SK-N-DZ (cell line): ENCODE results near the gene CA7.

Source experiments
- DNase-seq: peaks from one replicate; pipeline ENCODE4 v3.0.0-alpha.2; 2015; ENCODE audit warnings: low spot score

Gene CA7

DNA sequence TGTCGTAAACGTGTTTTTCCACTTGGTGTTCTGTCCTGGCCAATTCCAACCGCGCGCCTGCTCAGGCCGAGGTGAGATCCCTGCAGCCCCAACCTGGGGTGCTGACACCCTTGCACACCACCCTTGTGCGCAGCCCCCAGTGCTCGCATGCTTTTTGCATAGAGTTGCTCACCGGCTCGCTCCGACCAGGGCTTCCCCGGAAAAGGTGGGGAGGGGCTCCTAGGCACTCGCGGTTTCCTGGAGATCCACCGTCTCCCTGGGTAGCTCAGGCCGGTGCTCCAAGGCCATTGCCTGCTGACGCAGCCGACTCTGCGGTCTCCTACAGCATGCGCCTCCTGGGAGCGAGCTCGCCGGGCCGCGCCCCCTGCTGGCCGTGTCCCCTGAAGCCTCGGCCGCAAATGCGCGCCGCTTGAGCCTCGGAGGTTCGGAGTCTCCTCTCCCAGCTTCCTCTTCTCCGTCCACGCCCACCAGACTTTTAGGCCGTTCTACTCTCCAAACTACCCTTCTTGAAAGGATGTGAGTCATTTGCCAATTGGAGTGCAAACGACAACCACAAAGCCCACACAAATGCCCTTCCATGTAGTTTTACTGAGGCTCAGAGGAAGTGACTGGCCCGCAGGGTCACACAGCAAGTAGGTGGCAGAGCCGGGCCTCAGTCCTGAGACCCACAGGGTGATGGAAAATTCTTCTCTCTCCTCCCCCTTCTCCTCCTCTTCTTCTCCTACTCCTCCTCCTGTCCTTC lies 28.9 kb downstream of the CA7 start:
- peak; percentile 84 for DNase-seq

DNA sequence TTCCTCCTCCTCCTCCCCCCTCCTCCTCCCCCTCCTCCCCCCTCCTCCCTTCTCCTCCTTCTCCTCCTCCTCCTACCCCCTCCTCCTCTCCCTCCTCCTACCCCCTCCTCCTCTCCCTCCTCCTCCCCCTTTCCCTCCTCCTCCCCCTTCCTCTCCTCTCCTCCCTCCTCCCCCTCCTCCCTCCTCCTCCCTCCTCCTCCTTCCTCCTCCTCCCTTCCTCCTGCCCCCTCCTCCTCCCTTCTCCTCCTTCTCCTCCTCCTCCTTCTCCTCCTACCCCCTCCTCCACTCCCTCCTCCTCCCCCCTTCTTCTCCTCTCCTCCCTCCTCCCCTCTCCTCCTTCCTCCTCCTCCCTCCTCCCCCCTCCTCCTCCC lies 29.5 kb downstream of the CA7 start:
- DNase-seq, result no peak

DNA sequence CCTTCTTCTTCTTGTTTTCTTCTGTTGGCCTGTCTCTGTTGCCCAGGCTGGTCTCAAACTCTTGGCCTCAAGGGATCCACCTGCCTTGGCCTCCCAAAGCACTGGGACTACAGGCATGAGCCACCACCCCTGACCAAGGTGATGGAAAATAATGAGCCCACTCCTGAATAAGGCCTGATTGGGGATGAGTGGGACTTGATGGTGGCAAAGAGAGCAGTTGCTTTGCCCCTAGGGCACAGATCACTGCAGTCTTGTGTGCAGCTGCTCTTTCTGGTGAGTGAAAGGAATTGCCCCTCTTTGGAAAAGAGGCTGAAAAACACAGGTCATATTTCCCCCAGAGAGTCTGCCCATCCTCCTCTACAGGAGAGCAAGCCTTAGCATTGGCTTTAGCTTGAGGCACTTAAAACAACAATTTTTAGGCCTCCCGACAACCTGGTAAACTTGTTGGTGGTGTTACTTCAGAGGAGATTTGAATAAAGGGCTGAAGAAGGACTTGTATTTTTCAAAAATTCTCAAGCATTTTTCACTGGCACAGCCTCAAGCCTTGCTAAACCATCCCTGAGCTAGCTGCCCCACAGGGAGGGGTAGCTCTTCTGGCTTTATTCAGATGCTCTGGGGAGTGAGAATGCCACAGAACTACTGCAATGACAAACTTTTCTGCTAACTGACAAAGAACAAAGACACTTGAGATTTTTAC lies 30.0 kb downstream of the CA7 start:
- DNase-seq, result no peak

DNA sequence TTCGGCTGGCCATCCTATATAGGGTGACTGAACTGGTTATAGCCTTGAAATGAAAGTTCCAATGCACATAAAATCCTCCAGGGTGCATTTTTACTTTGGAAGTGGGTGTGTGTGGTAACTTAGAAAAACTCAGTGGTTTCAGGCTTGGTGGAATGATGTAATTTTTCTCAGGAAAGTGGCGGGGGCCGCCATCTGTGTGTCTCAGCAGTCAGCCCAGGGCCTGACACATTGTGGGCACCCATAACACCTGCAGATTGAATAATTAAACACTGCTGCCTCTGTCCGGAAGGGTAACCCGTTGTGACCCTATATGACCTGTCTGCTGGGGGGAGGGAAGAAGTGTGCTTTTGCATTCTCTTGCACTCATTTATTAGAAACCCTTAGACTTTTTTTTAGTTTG lies 33.9 kb downstream of the CA7 start:
- DNase-seq, result no peak

DNA sequence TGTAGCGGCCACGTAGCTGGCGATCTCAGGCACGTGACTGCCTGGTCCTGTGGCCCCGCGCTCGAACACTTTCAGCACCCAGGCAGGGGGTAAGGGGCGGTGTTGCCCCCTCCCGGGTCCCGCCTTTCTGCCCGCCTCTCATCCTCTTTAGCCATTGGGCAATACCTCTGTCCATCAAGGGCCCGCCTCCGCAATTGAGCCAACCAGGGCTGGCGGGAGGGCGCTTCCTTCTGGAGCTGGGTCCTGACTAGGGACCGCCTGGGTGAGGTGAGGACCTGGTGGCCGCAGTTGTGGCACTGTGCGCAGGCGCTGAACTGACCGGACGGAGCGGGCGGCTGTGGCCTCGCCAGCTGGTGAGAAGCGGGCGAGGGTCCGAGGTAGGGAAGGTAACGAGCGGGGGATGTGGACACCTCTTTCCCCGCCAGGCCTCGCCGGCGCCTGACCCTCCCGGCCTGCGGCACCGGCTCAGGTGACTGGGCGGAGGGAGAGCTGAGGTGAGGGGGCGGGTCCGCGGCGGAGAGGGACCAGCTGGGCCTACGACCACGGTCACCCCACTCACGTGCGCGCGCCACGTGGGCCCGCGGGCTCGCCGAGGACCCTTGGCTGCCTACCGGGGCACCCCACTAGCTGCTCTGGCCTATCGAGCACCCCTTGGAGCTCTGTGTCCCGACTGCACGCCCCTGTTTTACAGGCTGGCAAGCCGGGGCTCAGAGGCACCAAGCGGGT lies 36.2 kb downstream of the CA7 start, which contains the start of gene PDP2:
PDP2 (plus strand) TSS at position 228 of the 726 bp plus-strand sequence. CDS start 3,770 bp downstream, outside the sequence.
- peak; percentile 98 for DNase-seq

DNA sequence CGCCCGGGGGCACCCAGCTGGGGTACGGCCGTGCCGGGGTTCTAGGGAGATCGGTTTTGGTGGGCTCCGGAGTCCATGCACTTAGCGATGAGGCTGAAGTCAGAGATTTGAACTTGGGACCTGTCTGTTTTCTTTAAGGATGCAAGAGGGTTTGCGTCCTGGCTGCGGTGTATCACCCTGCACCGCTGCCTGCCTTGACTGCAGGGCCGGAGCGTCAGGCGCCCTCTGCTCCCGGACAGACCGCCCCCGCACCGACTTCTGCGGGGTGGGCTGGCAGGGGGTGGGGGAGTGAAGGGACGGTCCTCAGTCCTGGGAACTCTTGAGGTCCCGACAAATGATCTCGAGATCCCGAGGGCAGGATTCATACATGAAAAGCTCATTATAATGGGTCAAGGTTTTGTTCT lies 36.8 kb downstream of the CA7 start:
- no peak for DNase-seq

DNA sequence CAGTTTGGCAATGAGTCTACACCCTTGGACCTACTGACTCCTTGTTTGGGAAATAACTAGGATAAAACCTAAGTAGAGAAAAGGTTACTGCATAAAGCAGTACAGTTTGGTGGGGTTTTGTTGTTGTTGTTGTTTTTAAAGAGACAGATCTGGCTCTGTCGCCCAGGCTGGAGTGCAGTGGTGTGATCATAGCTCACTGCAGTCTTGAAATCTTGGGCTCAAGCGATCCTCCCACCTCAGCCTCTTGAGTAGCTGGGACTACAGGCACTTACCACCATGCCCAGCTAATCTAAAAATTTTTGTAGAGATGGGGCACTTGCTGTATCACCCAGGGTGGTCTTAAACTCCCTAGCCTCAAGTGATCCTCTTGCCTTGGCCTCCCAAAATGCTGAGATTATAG lies 37.3 kb downstream of the CA7 start:
- DNase-seq, result no peak

DNA sequence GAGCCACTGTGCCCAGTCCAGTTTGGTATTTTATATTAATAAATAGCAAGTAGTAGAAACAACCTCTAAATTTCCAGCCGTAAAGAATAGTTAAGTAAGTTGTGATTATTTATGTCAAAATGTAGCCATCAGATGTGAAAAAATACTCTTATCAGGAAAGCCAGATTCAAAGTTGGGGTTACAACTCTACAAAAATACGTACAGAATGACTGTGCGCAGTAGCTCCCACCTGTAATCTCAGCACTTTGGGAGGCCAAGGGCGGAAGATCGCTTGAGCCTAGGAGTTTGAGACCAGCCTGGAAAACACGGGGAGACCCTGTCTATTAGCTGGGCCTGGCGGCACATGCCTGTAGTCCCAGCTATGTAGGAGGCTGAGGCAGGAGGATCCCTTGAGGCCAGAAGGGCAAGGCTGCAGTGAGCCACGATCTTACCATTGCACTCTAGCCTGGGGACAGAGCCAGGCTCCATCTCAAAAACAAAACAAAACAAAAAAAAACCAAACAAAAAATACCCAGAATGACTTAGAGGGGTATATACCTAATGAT lies 37.8 kb downstream of the CA7 start:
- DNase-seq, result no peak

DNA sequence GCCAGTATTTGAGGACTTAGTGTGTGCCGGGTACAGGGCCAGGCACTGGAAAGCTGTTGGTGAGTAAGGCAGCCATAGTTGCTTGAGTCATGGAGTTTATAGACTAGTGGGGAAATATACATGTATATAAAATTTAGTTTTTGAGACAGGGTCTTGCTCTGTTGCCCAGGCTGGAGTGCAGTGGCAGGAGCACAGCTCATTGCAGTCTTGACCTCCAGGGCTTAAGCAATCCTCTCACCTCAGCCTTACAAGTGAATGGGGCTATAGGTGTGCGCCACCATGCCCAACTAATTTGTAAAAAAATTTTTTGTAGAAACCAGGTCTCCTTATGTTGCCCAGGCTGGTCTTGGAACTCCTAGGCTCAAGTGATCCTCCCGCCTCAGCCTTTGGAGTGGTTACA lies 38.5 kb downstream of the CA7 start:
- no peak for DNase-seq

DNA sequence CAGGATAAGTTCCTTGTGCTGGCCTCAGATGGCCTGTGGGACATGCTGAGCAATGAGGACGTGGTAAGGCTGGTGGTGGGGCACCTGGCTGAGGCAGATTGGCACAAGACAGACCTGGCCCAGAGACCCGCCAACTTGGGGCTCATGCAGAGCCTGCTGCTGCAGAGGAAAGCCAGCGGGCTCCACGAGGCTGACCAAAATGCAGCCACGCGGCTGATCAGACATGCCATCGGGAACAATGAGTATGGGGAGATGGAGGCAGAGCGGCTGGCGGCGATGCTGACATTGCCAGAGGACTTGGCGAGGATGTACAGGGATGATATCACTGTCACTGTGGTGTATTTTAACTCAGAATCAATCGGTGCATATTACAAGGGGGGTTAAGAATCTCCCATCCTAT lies 41.3 kb downstream of the CA7 start:
- DNase-seq, result no peak

DNA sequence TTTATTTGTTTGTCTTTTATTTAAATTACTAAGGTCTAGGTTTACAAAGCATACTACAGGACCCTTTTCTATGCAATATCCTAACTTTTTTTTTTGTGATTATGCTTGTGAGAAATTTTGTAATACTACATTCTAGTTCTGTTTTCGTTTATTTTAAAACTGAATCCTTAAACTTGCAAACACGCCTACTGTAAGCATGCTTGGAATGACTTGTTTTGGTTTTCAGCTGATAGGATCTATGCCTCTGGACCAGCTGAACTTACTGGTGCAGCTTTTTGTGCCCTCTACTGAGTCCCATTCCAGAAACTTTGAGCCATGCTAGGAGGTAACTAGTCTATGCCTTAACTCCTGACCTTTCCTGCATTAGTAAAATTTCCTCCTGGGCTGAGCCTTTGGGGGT lies 42.1 kb downstream of the CA7 start:
- DNase-seq, result no peak

DNA sequence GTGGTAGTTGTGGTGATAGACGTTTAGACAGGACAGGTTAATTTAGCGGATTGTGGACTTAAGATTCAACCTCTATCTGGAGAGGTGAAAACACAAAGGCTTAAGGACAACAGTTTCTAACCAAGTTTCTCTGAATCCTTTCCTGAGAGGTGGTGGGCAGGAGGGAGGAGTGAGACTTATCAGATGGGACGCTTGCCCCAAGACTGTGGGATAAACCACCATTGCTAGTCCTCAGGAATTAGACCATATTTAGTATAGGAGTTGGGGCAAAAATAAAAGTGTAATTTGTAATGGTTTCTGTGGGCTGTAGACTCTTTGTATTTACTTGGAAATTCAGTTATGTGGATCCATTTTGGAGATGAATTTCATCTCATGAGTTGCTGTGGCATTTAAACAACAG lies 42.7 kb downstream of the CA7 start:
- no peak for DNase-seq

DNA sequence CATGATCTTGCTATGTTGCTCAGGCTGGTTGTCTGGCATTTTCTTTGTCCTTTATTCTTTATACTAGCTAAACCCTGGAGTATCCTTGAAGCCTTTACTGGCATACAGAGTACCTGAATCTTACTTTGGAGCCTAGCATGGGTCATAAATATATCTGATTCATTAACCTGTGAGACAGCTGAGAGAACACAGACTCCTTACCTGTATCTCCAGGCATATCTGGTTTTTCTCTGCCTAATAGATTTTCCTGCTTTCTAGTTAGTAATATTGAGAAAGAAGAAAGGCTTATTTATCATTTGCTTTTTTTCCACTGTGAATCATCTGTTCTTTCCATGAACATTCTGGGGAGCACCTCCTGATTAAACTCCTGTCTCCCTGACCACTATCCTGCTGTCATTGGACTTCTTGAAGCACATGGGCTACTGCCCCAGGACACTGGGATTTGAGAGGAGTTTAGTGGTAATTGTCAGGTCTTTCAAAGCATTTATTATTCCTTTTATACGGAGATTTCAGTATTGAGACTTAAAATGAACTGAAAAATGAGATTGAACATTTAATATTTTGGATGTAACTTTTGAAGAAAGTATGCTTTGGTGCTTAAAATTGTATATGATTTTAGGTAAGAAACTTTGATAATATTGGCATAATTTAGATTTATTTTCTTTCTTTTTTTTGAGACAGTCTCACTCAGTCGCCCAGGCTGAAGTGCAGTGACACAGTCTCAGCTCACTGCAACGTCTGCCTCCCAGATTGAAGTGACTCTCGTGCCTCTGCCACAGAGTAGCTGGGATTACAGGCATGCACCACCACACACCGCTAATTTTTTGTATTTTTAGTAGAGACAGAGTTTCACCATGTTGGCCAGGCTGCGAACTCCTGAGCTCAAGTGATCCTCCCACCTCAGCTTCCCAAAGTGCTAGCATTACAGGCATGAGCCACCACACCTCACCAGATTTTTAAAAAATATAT lies 44.7 kb downstream of the CA7 start:
- DNase-seq, result peak; percentile 54

DNA sequence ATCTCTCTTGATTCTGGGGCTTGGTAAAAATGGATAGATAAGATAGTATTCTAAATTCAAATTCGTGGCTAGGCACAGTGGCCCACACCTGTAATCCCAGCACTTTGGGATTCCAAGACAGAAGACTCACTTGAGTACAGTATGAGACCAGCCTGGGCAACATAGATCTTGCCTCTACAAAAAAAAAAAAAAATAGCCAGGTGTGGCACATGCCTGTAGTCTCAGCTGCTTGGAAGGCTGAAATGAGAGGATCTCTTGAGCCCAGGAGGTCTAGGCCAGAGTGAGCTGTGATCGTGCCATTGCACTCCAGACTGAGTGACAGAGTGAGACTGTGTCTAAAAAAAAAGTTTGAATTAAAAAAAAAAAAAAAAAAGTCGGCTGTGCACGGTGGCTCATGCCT lies 45.4 kb downstream of the CA7 start:
- DNase-seq, result no peak

DNA sequence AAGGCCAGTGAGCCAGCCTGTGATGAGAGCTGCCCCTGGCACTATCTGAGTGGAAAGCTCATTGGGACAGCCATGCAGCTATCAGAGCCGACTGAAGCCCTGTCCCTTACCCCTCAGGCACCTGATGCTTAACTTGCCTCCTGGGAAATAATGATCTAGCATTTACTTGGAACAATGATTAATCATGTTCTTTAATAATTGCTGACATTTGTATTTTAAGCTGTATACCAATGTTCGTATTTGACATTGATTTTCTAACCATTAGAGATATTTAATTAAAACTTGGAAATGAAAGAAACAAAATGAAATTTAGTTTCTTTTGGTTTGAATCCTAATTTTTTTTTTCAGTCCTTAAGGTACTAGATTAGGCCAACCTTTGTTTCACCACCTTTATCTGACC lies 46.6 kb downstream of the CA7 start:
- DNase-seq, result no peak

DNA sequence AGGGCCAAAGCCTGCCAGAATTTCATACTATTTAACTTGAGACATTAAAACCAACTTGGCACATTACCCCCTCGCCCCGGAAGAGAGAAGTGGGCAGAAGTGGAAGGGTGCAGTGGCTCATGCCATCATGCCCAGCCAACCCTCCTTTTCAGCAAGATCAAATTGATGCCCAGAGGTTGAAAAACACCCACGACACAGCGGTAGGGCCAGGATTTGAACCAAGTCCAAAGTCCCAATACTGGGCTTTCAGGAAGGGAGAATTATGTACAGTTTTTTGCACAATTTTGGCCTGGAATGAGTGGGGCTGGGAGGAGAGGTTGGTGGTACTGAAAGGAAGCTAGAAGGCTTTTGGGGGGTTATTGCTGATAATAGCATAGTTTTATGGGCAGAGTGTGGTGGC lies 47.1 kb downstream of the CA7 start:
- no peak for DNase-seq

DNA sequence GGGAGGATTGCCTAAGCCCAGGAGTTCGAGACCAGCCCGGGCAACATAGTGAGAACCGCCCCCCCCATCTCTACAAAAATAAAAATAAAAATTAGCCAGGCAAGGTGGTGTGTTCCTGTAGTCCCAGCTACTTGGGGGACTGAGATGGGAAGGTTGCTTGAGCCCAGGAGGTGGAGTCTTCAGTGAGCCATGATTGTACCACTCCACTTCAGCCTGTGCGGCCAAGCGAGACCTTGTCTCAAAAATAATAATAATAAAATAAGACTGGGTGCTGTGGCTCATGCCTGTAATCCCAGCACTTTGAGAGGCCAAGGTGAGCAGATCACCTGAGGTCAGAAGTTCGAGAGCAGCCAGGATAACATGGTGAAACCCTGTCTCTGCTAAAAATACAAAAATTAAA lies 47.6 kb downstream of the CA7 start:
- no peak for DNase-seq

DNA sequence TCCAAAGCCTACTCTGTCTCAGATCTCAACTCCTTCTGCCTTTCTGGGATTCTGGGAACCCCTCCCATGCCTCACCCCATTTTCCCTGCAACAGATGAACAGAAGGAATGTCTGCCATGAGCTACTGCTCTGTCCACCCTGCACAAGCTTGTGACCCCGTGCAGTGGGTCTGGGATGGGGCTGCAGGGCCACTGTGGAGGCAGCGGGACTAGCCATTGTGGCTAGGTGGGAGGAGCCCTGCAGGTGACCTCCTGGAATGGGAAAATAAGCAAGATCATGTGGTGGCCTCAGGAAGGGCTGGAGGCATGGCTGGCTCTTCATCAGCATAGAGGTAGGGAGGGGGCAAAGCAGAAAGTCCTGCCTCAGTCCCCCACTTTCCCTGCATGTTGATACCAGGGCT lies 49.8 kb downstream of the CA7 start:
- no peak for DNase-seq

DNA sequence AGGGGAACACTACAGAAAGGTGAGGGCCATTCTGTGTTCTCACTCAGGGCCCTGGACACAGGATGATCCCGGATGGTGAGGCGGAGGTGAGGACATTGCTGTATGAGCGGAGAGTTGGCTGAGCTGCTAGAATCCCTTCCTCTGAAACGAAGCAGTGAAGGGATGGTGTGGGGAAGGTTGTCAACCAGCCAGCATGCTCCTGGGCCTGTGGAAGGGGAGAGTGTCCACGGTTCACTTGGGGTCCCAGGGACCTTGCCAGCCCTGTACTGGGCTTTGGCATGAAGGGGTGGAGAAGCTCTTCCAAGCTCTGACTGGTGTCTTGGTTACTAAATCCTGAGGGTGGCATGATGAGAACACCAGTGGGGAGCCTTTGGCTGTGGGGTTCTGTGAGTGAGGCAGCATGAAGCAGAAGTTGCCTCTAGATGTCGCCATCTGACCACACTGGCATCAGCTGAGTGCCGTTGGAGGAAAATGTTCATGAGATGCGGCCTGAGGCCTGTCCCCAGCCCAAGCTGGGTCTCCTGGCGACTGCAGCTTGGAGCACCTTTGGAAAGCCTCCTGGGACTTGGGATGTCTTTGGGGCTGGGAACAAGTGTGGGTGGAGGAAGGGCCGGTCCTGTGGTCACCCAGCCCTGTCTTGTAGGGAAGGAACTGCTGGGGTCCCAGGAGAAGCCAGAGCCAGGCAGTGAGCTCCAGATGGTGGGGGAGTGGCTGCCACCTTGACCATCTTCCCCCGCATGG lies 50.9 kb downstream of the CA7 start:
- peak; percentile 72 for DNase-seq

DNA sequence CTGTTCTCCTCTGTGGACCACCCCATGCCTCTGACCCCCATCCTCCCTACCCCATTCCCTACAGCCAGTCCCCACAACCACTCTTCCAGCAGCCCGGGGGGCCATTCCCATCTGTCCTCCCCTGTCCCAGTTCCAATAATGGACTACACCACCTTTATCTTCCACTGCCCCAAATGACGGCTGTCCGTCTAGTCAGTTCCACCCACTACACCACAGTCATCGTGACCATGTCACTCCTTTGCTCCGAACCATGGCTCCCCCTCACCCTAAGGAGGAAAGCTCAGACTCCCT lies 51.4 kb downstream of the CA7 start:
- DNase-seq, result no peak

DNA sequence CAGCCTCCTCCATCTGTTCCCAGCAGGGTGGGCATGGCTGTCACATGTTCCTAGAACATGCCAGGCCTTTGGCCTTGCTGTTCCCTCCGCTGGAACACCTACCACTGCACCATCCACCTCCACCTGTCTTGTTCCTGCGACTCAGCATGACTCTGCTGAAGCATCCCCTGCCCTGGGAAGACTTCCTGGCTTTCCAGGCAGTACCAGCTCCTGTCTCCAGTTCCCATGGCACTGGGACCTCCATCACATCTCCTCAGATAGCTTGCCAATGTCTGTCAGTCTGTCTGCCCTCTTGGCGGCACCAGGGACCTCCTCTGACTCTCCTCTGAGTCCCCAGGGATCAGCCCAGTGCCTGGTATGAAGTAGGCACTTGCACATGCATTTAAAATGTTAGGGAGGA lies 51.8 kb downstream of the CA7 start:
- no peak for DNase-seq
